GM21528 (cell line): ENCODE measurements around the gene EPHA2.

ENCODE experiments used
- ATAC-seq: cut with Tn5 transposase; IDR thresholded peaks from one replicate; pipeline ENCODE4 v1.9.1; 2021; ENCODE audit warnings: mild to moderate bottlenecking, moderate library complexity; ENCODE audit not compliant: unreplicated experiment, low FRiP score

The EPHA2 gene

GRCh38 chr1:16184557-16185303, 28.9 kb upstream of the EPHA2 start:
- no peak for ATAC-seq

- ATAC-seq, result no peak
Measured at GRCh38 chr1:16183765-16184556, 28.1 kb upstream of the EPHA2 start.

GRCh38 chr1:16183179-16183578, 27.3 kb upstream of the EPHA2 start:
- ATAC-seq, result no peak

- ATAC-seq, result no peak
Measured at GRCh38 chr1:16181887-16182719, 26.2 kb upstream of the EPHA2 start.

- ATAC-seq, result no peak
Measured at GRCh38 chr1:16180291-16180824, 24.5 kb upstream of the EPHA2 start.

GRCh38 chr1:16178596-16179497, 23.0 kb upstream of the EPHA2 start:
- ATAC-seq, result no peak

- ATAC-seq, result no peak
Measured at GRCh38 chr1:16177306-16177705, 21.4 kb upstream of the EPHA2 start.

- no peak for ATAC-seq
Measured at GRCh38 chr1:16176653-16177052, 20.8 kb upstream of the EPHA2 start.

- no peak for ATAC-seq
Measured at GRCh38 chr1:16175610-16176553, 20.0 kb upstream of the EPHA2 start.

GRCh38 chr1:16174886-16175598, 19.2 kb upstream of the EPHA2 start:
- no peak for ATAC-seq

GRCh38 chr1:16174261-16174868, 18.5 kb upstream of the EPHA2 start:
- no peak for ATAC-seq

GRCh38 chr1:16173447-16174260, 17.8 kb upstream of the EPHA2 start:
- ATAC-seq, result no peak

GRCh38 chr1:16172964-16173446, 17.1 kb upstream of the EPHA2 start:
- no peak for ATAC-seq

- ATAC-seq, result no peak
Measured at GRCh38 chr1:16172218-16172830, 16.5 kb upstream of the EPHA2 start.

- ATAC-seq, result no peak
Measured at GRCh38 chr1:16171314-16172151, 15.7 kb upstream of the EPHA2 start.
